Hematopoietic multipotent progenitor cell (in vitro differentiated cells): Measurements from ENCODE around the gene KDELR1. TPM values are rescaled to one million over a fixed set of nuclear protein-coding genes. Genes with fewer than 3 reads are reported as not detected.
A peak's percentile ranks its signal among the peaks of the same experiment; 100 is the strongest.
"Not testable (repeated sequence)": the region's sequence is repeated elsewhere in the genome, so short reads cannot be mapped to it uniquely, and the experiment has no call there.

Experiments used
- DNase-seq, 3 donors: peaks; one replicate each; pipeline ENCODE4 v3.0.0-alpha.2; 2011 to 2015; ENCODE audit warnings: low read depth in 2 of 3, low spot score in 2 of 3
- total RNA-seq: library from RNA; depleted of rRNA; stranded (reverse); fragments of >200 nt; gene quantifications from one replicate; pipeline ENCODE4 v1.2.3, GENCODE V29; 2012

KDELR1 gene
- total RNA-seq, 1 donor: 75.9 TPM

- no peak for DNase-seq
Observed at GRCh38 chr19:48398102-48398374, 6.7 kb upstream of the KDELR1 start.

- DNase-seq: no peak
Observed at GRCh38 chr19:48397263-48398101, 6.1 kb upstream of the KDELR1 start.

GRCh38 chr19:48396824-48397176 lies 5.4 kb upstream of the KDELR1 start:
- DNase-seq: no peak

- DNase-seq: no peak
Observed at GRCh38 chr19:48396016-48396823, 4.9 kb upstream of the KDELR1 start.

GRCh38 chr19:48395499-48395898 lies 4.1 kb upstream of the KDELR1 start:
- no peak for DNase-seq

- DNase-seq: no peak
Observed at GRCh38 chr19:48395170-48395455, 3.8 kb upstream of the KDELR1 start.

GRCh38 chr19:48394331-48395169 lies 3.2 kb upstream of the KDELR1 start:
- DNase-seq: no peak

- peak in 2 of 3 donors; percentile 58 to 63 for DNase-seq
Observed at GRCh38 chr19:48393559-48394330, 2.4 kb upstream of the KDELR1 start, which contains the start of gene GRIN2D. TSS of gene GRIN2D (plus strand) at chr19:48393668. CDS start at chr19:48398393, 4,725 bp downstream.

- no peak for DNase-seq
Observed at GRCh38 chr19:48392860-48393558, 1.7 kb upstream of the KDELR1 start.

- DNase-seq: not testable (repeated sequence)
Observed at GRCh38 chr19:48392006-48392344, 624 bp upstream of the KDELR1 start.

- DNase-seq: peak in 2 of 3 donors; percentile 75
Observed at GRCh38 chr19:48390188-48391099, 907 bp downstream of the KDELR1 start.

GRCh38 chr19:48386981-48387380 lies 4.4 kb downstream of the KDELR1 start:
- no peak for DNase-seq

GRCh38 chr19:48385461-48386087 lies 5.8 kb downstream of the KDELR1 start:
- DNase-seq: no peak

GRCh38 chr19:48382286-48382685 lies 9.1 kb downstream of the KDELR1 start:
- DNase-seq: no peak

- DNase-seq: no peak
Observed at GRCh38 chr19:48381178-48381950, 10.0 kb downstream of the KDELR1 start.

- DNase-seq: no peak
Observed at GRCh38 chr19:48379058-48379457, 12.3 kb downstream of the KDELR1 start.

GRCh38 chr19:48378194-48378570 lies 13.2 kb downstream of the KDELR1 start:
- DNase-seq: no peak

GRCh38 chr19:48373567-48373966 lies 17.8 kb downstream of the KDELR1 start:
- DNase-seq: no peak
